HL-60/S4 treated with retinoic acid at 250 ng/mL for 4 days and 3 days (cell line): ENCODE results near the gene EPYC.
"Not testable (repeated sequence)": the region's sequence is repeated elsewhere in the genome, so short reads cannot be mapped to it uniquely, and the experiment has no call there.

ENCODE experiments used
- in situ Hi-C: fragments of 300-500 bp; cut with MboI; formaldehyde crosslinking; loops from 2 replicates; pipeline ENCODE4 v1.7.0; 2022; ENCODE audit warnings: low sequenced_read_pairs

Gene EPYC

DNA sequence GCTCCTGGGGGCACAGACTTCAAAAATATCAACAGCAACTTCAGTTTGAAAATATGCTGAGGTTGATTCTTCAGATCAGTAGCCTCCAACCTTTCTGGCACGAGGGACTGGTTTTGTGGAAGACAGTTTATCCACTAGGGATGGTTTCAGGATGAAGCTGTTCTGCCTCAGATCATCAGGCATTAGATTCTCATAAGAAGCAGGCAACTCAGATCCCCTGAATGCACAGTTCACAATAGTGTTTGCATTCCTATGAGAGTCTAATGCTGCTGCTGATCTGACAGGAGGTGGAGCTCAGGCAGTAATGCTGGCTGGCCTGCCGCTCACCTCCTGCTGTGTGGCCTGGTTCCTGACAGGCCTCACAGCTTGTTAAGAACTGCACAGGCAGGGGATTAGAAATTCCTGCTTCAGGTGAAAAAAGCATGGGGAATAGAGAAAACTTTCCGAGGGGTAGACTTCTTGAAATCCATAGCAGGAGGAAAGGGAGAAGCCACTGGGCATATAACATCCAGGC is 12.8 kb downstream of the EPYC start:
- in situ Hi-C loops: no loop called here

GRCh38 chr12:90990611-90991010 is 14.2 kb downstream of the EPYC start:
- in situ Hi-C loops: no loop called here

GRCh38 chr12:90989686-90990111 is 15.1 kb downstream of the EPYC start:
- in situ Hi-C loops: no loop called here

GRCh38 chr12:90987520-90987919 is 17.3 kb downstream of the EPYC start:
- in situ Hi-C loops: no loop called here

GRCh38 chr12:90987101-90987500 is 17.7 kb downstream of the EPYC start:
- in situ Hi-C loops: no loop called here

GRCh38 chr12:90985331-90985730 is 19.4 kb downstream of the EPYC start:
- in situ Hi-C loops: not testable (repeated sequence)

DNA sequence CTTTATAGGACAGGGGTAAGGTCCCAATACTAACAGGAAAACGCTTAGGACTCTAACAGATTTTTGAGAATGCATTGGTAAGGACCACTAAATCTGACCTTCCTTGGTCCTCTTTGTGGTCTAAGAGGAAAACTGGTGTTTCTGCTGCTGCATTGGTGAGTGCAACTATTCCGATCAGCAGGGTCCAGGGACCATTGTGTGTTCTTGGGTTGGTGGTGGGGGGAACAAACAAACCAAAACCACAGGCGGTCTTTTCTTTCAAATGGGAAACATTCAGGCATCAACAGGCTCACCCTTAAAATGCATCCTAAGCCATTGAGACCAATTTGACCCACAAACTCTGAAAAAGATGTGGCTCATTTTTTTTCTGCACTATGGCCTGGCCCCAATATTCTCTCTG is 20.7 kb downstream of the EPYC start:
- in situ Hi-C loops: no loop called here

- in situ Hi-C loops: no loop called here
Observed at GRCh38 chr12:90982170-90982569, 22.6 kb downstream of the EPYC start.

DNA sequence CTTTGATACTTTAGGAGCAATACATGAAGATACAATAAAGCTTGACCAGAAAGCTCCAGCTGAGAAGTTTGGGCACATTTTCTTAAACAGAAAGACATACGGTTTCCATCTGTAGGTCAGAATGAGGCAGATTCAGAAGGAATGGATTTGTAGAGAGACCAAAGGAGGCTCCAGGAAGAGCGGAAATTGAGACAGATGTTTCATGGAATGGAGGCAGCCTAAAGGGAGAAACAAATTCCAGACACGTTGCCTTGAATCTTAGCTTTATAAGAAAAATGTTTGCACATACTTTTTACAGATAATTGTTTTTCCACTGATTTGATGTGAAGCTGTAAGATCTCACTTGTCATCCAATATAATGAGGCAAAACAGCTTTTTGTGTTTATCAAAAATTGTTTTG is 24.8 kb downstream of the EPYC start:
- in situ Hi-C loops: no loop called here

DNA sequence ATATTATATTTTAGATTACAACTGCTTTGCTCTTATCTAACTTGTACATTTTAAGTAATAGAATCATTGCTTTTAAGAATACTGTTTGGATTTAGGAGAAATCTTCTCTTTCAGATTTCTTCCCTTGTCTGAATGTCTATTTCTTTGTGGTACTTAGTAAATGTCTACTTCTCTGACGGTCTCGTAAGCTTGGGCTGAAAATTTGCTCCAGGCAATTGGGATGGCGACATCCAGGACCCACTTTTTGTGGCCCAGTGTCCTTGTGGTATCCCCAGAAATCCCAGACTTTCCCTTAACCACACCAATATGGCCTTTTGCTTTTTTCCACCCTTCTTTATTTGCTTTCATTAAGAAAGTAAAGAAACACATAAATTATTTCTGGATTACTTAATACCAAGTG is 25.8 kb downstream of the EPYC start:
- in situ Hi-C loops: no loop called here

DNA sequence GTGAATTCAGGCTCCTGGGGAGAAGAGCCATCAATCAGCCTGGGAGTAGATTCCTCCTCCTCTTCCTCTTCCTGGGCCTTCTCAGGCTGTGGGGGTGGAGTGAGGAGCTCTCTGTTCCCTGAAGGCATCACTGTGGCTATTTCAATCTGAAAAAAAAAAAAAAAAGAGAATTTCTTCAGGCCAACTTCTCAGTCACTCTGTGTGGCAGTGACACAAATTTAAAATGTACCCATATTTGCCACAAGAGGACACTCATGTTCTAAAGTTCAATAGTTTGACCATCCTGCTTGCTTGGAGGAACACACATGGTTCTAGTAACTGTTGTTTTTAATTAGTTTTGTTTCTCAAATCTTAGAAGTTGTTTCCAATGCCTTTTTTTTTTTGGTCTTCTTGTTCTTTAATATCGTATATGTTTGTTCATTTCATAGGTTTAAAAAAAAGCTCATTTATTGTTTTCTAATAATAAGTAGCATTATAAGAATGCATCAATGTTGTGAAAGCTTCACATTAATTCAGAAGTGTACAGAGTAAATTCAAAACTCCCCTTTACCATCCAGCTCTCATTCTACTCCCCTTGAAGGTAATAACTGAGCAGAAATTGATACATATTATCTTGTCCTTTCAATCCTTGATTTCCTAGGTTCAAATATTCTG is 26.5 kb downstream of the EPYC start:
- in situ Hi-C loops: no loop called here

GRCh38 chr12:90977224-90977623 is 27.5 kb downstream of the EPYC start:
- in situ Hi-C loops: no loop called here

- in situ Hi-C loops: no loop called here
Observed at GRCh38 chr12:90974286-90974685, 30.5 kb downstream of the EPYC start.

- in situ Hi-C loops: no loop called here
Observed at GRCh38 chr12:90972226-90972625, 32.5 kb downstream of the EPYC start.

- in situ Hi-C loops: no loop called here
Observed at GRCh38 chr12:90970911-90971310, 33.9 kb downstream of the EPYC start.

DNA sequence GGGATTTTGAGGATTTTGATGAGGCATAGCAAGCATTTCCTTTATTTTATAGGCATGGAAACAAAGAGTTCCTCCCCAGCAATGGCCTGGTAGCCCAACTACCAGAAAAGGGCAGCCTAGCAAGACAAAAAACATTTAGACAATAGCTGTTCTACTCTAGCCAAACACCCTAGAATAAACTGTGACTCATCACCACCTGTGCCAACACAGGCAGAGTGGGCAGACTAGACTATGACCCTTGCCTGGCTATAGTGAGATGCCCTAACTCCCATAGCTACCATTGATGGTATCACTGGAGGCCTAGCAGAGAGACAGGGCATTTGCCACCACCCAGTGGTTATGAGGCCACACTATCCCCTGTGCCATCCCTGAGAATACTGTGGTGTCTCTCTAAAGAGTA is 34.3 kb downstream of the EPYC start:
- in situ Hi-C loops: no loop called here

DNA sequence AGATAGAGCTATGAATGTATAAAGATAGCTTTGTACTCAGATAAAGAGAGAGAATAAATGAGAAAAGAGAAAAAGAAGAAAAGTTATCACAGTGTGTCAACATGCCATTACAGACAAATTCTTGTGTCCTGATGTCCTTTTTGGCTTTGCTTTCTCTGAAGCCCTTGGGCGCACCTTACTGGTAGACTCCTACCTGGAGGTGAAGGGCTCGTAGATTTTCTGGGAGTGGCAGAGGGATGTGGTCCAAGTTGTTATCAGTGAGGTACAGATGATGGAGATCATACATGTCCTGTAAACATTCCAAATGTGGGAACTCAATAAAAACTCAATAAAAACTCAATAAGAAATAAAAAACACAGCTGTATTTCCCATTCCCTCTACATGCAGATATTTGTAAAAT is 34.9 kb downstream of the EPYC start:
- in situ Hi-C loops: no loop called here

DNA sequence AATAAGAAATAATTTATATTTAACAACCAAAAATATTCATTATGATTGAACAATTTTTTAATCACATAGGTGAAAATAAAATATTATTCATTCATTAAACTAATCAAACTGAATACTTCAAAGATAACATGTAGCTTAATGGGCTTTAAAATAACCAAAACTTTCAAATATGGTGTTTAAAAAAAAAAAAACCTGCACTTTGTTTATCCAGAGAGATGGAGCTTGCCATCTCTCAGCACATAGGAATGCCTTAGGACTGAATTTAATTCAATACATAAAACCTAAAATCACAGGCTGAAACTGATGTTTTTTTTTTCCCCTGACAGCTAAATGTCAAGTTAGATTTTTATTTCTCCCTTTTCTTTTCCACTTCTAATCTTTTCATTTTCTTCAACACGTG is 35.4 kb downstream of the EPYC start:
- in situ Hi-C loops: no loop called here

GRCh38 chr12:90965204-90965603 is 39.6 kb downstream of the EPYC start:
- in situ Hi-C loops: no loop called here

DNA sequence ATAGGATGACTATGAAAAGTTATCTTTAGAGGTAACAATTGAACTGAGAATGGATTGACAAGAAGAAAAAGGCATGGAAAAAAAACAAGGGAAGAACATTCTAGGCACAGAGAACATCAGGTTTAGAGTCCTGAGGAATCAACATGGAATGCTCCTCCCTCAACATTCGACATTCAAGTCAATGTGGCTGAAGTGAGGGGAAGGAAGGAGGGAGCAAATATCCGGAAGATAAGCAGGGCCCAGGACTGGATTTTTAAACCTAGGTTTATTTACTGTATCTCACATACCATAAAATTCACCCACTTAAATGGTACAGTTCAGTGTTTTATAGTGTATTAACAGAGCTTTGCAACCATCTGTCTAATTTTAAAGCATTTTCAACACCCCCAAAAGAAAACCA is 40.2 kb downstream of the EPYC start:
- in situ Hi-C loops: no loop called here

DNA sequence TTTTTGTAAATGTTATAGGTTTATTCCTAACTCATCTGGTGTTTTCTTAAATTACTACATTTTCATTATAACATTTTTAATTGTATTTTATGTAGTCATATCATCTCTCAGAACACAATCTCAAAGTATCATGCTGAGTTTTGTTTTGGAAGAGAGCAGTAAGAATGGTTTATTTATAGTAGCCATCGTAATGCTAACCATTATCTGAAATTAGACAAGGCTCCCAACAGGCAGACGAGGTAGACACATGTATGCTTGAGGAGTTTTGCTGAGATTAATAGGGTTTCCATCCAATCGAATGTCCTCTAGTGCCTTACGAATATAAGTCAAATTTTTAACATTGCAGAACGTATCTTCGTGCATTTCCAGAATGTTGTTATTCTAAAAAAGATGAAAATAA is 40.8 kb downstream of the EPYC start:
- in situ Hi-C loops: no loop called here

- in situ Hi-C loops: no loop called here
Observed at GRCh38 chr12:90961154-90961553, 43.6 kb downstream of the EPYC start.

- in situ Hi-C loops: no loop called here
Observed at GRCh38 chr12:90959538-90960139, 45.1 kb downstream of the EPYC start.
